OCI-LY7 (cell line): ENCODE measurements around the gene FAM76B. TPM values are rescaled to one million over a fixed set of nuclear protein-coding genes. Genes with fewer than 3 reads are reported as not detected.
A peak's percentile ranks its signal among the peaks of the same experiment; 100 is the strongest.

Source experiments
- BruUV-seq: library from RNA; stranded (reverse); fragments of 400-500 nt; replicated peaks from 2 replicates; lab custom pipeline; 2021; lab: Mats Ljungman, UMichigan
- CTCF ChIA-PET: fragments of 300-600 bp; sonication (Branson Sonifier 250); formaldehyde crosslinking; loops from one replicate; lab custom pipeline; 2022; ENCODE audit warnings: antibody characterized with exemption; ENCODE audit not compliant: unreplicated experiment; lab: Charles Lee
- POLR2A ChIA-PET: fragments of 300-600 bp; sonication (Branson Sonifier 250); formaldehyde crosslinking; loops from one replicate; lab custom pipeline; 2022; ENCODE audit warnings: antibody characterized with exemption; lab: Charles Lee
- DNase-seq: peaks from one replicate; pipeline ENCODE4 v3.0.0-alpha.2; 2015; ENCODE audit warnings: low spot score
- H2AFZ ChIP-seq: fragments of 200-600 bp; sonication (generic), shearing (Covaris generic); 2 replicates; pipeline ENCODE4 v1.6.1; 2014; ENCODE audit warnings: mild to moderate bottlenecking, antibody characterized with exemption, low read length, moderate library complexity
- H3K27ac ChIP-seq: fragments of 200-600 bp; sonication (generic); 2 replicates; pipeline ENCODE4 v1.5.1; 2014; ENCODE audit warnings: mixed run types, low read depth, mild to moderate bottlenecking, moderate library complexity, low read length, inconsistent platforms; ENCODE audit not compliant: poor library complexity, severe bottlenecking
- H3K36me3 ChIP-seq: fragments of 200-600 bp; sonication (generic); 2 replicates; pipeline ENCODE4 v1.6.1; 2014; ENCODE audit warnings: mild to moderate bottlenecking, antibody characterized with exemption, low read length, moderate library complexity, mixed read lengths; ENCODE audit not compliant: insufficient read depth
- H3K4me1 ChIP-seq: fragments of 200-600 bp; sonication (generic); 2 replicates; pipeline ENCODE4 v1.5.1; 2014; ENCODE audit warnings: mild to moderate bottlenecking, low read length; ENCODE audit not compliant: insufficient read depth, poor library complexity, severe bottlenecking
- H3K4me2 ChIP-seq: fragments of 200-600 bp; sonication (generic); 2 replicates; pipeline ENCODE4 v1.6.1; 2014; ENCODE audit warnings: mild to moderate bottlenecking, low read length
- H3K4me3 ChIP-seq: fragments of 200-600 bp; sonication (generic); 2 replicates; pipeline ENCODE4 v1.5.1; 2014; ENCODE audit warnings: mild to moderate bottlenecking, low read depth, low read length; ENCODE audit not compliant: poor library complexity, severe bottlenecking
- H3K79me2 ChIP-seq: fragments of 200-600 bp; sonication (generic); 2 replicates; pipeline ENCODE4 v1.6.1; 2016; ENCODE audit warnings: low read depth, mild to moderate bottlenecking, low read length, moderate library complexity, mixed read lengths; ENCODE audit not compliant: insufficient read depth
- H3K9me2 ChIP-seq: fragments of 200-600 bp; sonication (generic); 2 replicates; pipeline ENCODE4 v1.6.1; 2016; ENCODE audit warnings: mild to moderate bottlenecking, low read length, mixed read lengths; ENCODE audit not compliant: insufficient read depth
- H3K9me3 ChIP-seq: fragments of 200-600 bp; sonication (generic); 2 replicates; pipeline ENCODE4 v1.6.1; 2014; ENCODE audit warnings: mild to moderate bottlenecking, mixed run types, low read length, mixed read lengths
- H4K20me1 ChIP-seq: fragments of 200-600 bp; sonication (generic); 2 replicates; pipeline ENCODE4 v1.6.1; 2014; ENCODE audit warnings: mild to moderate bottlenecking, antibody characterized with exemption, low read length, moderate library complexity, mixed read lengths; ENCODE audit not compliant: insufficient read depth
- EZH2phosphoT487 ChIP-seq: fragments of 200-600 bp; sonication (generic); IDR thresholded peaks from 2 replicates; pipeline ENCODE4 v1.6.1; 2018; ENCODE audit warnings: low read depth, borderline replicate concordance, mild to moderate bottlenecking, mixed run types, antibody characterized with exemption, low read length, moderate library complexity, mixed read lengths
- intact Hi-C: fragments of 100-400 bp; cut with micrococcal nuclease; formaldehyde crosslinking; loops from one replicate; pipeline ENCODE4 v1.10.0; 2022; ENCODE audit not compliant: unreplicated experiment
- total RNA-seq, 2 experiments: library from RNA; depleted of rRNA in 1 of 2; stranded (reverse); fragments of >200 nt in 1 of 2; shearing (Covaris generic) in 1 of 2; gene quantifications; 2 replicates each; pipeline ENCODE4 v1.2.3, GENCODE V29; 2014 to 2022
- TF ChIP-seq, protein P1 (sequence below): fragments of 200-600 bp; sonication (generic); conservative IDR thresholded peaks from 2 replicates; pipeline ENCODE4 v1.5.1; 2014; ENCODE audit warnings: mild to moderate bottlenecking, antibody characterized with exemption, low read length, moderate library complexity, mixed read lengths

Gene FAM76B
- total RNA-seq, 2 experiments from 2014 or later, result 40.9 to 53.7 TPM

DNA sequence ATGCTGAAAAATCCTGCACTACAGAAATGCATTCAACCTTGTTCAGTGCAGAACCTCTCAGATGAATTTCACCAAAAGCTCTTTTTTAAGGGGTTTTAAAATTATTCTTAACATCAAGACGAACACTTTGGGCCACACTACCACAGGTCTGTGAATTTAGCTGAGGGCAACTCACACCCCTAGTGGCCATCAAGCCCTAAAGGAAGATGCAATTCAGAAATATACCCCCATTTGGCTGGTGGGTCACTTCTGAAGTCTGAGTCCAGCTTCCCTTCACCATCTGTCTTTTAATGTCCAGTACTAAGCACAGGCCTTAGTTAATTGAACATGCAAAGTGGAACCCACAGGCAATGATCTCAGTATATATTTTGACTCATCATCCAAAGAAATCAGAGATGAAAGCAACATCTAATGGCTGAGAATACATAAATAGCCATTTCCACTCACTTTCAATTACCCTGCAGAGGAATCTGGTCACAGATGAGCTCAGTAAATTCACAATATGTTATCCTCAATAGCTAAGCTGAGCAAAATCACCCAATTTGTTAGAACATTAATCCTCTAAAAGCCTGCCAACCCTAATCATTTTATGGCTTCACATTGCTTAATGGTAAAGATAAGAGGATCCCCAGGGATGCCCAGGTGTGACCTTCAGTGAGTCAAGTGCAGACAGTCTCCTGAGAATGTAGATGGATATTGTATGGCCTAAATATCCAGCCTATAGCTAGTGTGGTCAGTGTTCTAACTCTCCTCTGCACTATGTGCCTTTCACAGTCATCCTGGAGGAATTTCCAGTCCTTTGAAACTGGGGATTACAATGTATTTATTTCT, 50.3 kb downstream of the FAM76B start:
- no TSS peak for BruUV-seq
- Histone ChIP-seq H3K9me2 (no peaks in the 10 kb centered on the region), H3K4me3 (no peak overlapping the region), H3K79me2 (no peaks in the 10 kb centered on the region), H3K36me3 (no peaks in the 10 kb centered on the region), H2AFZ (no peak overlapping the region), H3K4me2 (no peak overlapping the region), H3K4me1 (no peaks in the 10 kb centered on the region), H3K9me3 (no peaks in the 10 kb centered on the region), H3K27ac (no peak overlapping the region), H4K20me1 (no peaks in the 10 kb centered on the region)
- intact Hi-C loops, result no loop called here
- CTCF ChIA-PET, result no interaction called here
- no peak for TF ChIP-seq EZH2phosphoT487
- TF ChIP-seq, protein P1, sequence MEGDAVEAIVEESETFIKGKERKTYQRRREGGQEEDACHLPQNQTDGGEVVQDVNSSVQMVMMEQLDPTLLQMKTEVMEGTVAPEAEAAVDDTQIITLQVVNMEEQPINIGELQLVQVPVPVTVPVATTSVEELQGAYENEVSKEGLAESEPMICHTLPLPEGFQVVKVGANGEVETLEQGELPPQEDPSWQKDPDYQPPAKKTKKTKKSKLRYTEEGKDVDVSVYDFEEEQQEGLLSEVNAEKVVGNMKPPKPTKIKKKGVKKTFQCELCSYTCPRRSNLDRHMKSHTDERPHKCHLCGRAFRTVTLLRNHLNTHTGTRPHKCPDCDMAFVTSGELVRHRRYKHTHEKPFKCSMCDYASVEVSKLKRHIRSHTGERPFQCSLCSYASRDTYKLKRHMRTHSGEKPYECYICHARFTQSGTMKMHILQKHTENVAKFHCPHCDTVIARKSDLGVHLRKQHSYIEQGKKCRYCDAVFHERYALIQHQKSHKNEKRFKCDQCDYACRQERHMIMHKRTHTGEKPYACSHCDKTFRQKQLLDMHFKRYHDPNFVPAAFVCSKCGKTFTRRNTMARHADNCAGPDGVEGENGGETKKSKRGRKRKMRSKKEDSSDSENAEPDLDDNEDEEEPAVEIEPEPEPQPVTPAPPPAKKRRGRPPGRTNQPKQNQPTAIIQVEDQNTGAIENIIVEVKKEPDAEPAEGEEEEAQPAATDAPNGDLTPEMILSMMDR, result peak; percentile 58
- POLR2A ChIA-PET, result interaction anchor here (0.6 to 1.4 kb wide), 6 partner anchors 9 to 474 kb away, joined by 3 read pairs; no protein-coding TSS in a partner anchor
- peak; percentile 8 for DNase-seq

DNA sequence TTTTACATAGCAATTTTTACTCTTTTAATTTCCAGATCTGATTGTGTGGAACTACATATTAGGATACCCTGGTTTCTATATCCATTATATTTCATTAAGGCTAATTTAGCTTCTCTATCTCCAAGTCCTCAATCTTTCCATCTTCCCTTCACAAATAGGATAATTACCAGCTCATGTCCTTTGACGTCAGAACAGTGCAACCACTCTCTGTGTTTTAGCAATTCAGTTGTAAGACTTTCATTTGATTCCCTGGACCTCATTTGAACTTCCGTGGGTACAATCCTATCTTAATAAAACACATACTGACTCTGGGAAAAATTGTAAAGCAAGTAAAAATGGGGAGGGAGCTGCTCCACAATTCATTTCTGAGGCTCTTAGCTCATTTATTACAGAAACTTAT, 52.8 kb downstream of the FAM76B start:
- Histone ChIP-seq H3K79me2 (no peaks in the 10 kb centered on the region), H2AFZ (no peak overlapping the region), H3K36me3 (no peaks in the 10 kb centered on the region), H3K9me2 (no peaks in the 10 kb centered on the region), H4K20me1 (no peaks in the 10 kb centered on the region), H3K4me1 (no peaks in the 10 kb centered on the region), H3K4me2 (no peak overlapping the region), H3K27ac (no peak overlapping the region), H3K4me3 (no peak overlapping the region), H3K9me3 (no peaks in the 10 kb centered on the region)
- ChIA-PET POLR2A (interaction anchor here (0.8 to 1.7 kb wide), 3 partner anchors 16 to 401 kb away, joined by 4 to 6 read pairs (median 4); no protein-coding TSS in a partner anchor), CTCF (no interaction called here)
- TF ChIP-seq EZH2phosphoT487, result no peak
- TF ChIP-seq, protein P1, result no peak
- intact Hi-C loops, result no loop called here
- BruUV-seq, result no TSS peak
- no peak for DNase-seq

DNA sequence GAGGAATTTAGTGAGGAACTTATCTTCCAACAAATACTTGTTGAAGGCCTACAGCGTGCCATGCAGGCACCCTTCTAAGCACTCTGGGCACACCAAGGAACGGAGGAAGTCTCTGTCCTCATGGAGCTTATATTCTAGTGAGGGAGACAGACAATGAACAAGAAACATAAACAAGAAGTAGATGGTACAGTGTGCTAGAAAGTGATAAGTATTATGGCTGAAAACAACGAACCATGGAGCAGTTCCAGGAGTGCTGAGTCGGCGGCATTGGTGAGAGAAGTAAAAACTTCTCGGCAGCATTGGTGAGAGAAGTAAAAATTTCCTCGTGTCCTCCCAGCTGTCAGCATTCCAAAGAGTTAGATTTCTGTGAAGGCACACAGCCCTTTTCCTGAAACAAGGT, 53.2 kb downstream of the FAM76B start:
- Histone ChIP-seq H3K4me2 (no peak overlapping the region), H3K27ac (no peak overlapping the region), H3K4me3 (no peak overlapping the region), H3K9me3 (no peaks in the 10 kb centered on the region), H3K36me3 (no peaks in the 10 kb centered on the region), H2AFZ (no peak overlapping the region), H3K9me2 (no peaks in the 10 kb centered on the region), H3K79me2 (no peaks in the 10 kb centered on the region), H4K20me1 (no peaks in the 10 kb centered on the region), H3K4me1 (no peaks in the 10 kb centered on the region)
- ChIA-PET CTCF (no interaction called here), POLR2A (interaction anchor here (0.8 to 1.7 kb wide), 3 partner anchors 15 to 400 kb away, joined by 4 to 6 read pairs (median 4); no protein-coding TSS in a partner anchor)
- no TSS peak for BruUV-seq
- no peak for TF ChIP-seq EZH2phosphoT487
- TF ChIP-seq, protein P1, result no peak
- no peak for DNase-seq
- intact Hi-C loops, result no loop called here
